Hepatocyte (in vitro differentiated cells): ENCODE data around the gene ACOXL. TPM values are rescaled to one million over a fixed set of nuclear protein-coding genes. Genes with fewer than 3 reads are reported as not detected.

Source experiments
- DNase-seq: peaks from one replicate; pipeline ENCODE4 v3.0.0-alpha.2; 2016; ENCODE audit warnings: low spot score
- H2AFZ ChIP-seq: fragments of 200-600 bp; sonication (generic); 2 replicates; pipeline ENCODE4 v1.6.0; 2016; ENCODE audit warnings: antibody characterized with exemption, mild to moderate bottlenecking
- H3K27ac ChIP-seq: fragments of 200-600 bp; sonication (generic); 2 replicates; pipeline ENCODE4 v1.5.1; 2016; ENCODE audit warnings: mild to moderate bottlenecking
- H3K27me3 ChIP-seq: fragments of 200-600 bp; sonication (generic); 2 replicates; pipeline ENCODE4 v1.6.1; 2016
- H3K36me3 ChIP-seq: fragments of 200-600 bp; sonication (generic); replicated peaks from 2 replicates; pipeline ENCODE4 v1.5.1; 2016; ENCODE audit warnings: low read depth; ENCODE audit not compliant: insufficient read depth
- H3K4me1 ChIP-seq: fragments of 200-600 bp; sonication (generic); 2 replicates; pipeline ENCODE4 v1.5.1; 2016; ENCODE audit warnings: mild to moderate bottlenecking, moderate library complexity; ENCODE audit not compliant: insufficient read depth
- H3K4me2 ChIP-seq: fragments of 200-600 bp; sonication (generic); 2 replicates; pipeline ENCODE4 v1.6.0; 2016
- H3K4me3 ChIP-seq: fragments of 200-600 bp; sonication (generic); 2 replicates; pipeline ENCODE4 v1.5.1; 2016; ENCODE audit warnings: mild to moderate bottlenecking
- H3K79me2 ChIP-seq: fragments of 200-600 bp; sonication (generic); 2 replicates; pipeline ENCODE4 v1.6.0; 2017; ENCODE audit warnings: mild to moderate bottlenecking
- H3K9me2 ChIP-seq: fragments of 200-600 bp; sonication (generic); replicated peaks from 2 replicates; pipeline ENCODE4 v1.6.0; 2017; ENCODE audit warnings: mild to moderate bottlenecking; ENCODE audit not compliant: insufficient read depth
- H3K9me3 ChIP-seq: fragments of 200-600 bp; sonication (generic); 2 replicates; pipeline ENCODE4 v1.5.1; 2016; ENCODE audit warnings: low read depth, mild to moderate bottlenecking
- H4K20me1 ChIP-seq: fragments of 200-600 bp; sonication (generic); 2 replicates; pipeline ENCODE4 v1.6.0; 2016; ENCODE audit warnings: mild to moderate bottlenecking; ENCODE audit not compliant: insufficient read depth, poor library complexity, severe bottlenecking
- CTCF ChIP-seq: fragments of 200-600 bp; sonication (generic); IDR thresholded peaks from 2 replicates; pipeline ENCODE4 v1.5.1; 2016; ENCODE audit warnings: antibody characterized with exemption, mild to moderate bottlenecking; ENCODE audit not compliant: poor library complexity
- EZH2 ChIP-seq: fragments of 200-600 bp; sonication (generic); IDR thresholded peaks from 2 replicates; pipeline ENCODE4 v1.6.1; 2016; ENCODE audit warnings: antibody characterized with exemption, mild to moderate bottlenecking, borderline replicate concordance
- EZH2phosphoT487 ChIP-seq: fragments of 200-600 bp; sonication (generic); IDR thresholded peaks from one replicate; pipeline ENCODE4 v1.6.1; 2018; ENCODE audit warnings: antibody characterized with exemption, mild to moderate bottlenecking, low read depth, moderate library complexity; ENCODE audit not compliant: unreplicated experiment, severe bottlenecking
- WGBS: methylation state at CpG from one replicate; pipeline ENCODE4 v1.1.6; 2016; ENCODE audit warnings: low lambda C conversion rate; ENCODE audit errors: missing lambda C conversion rate; 5-methylcytosine and 5-hydroxymethylcytosine counted together
- polyA plus RNA-seq: library from polyadenylated mRNA; unstranded; fragments of >200 nt; fragmentation: Nextera tagmentation; extraction: Ambion mirVana; gene quantifications from 2 replicates; pipeline ENCODE4 v1.2.1, GENCODE V29; 2016
- total RNA-seq: library from RNA; depleted of rRNA; stranded (reverse); fragments of >200 nt; gene quantifications from 2 replicates; pipeline ENCODE4 v1.2.3, GENCODE V29; 2014

ACOXL gene
- total and polyA plus RNA-seq, 2 experiments from 2014 or later: 0.23 to 1.1 TPM

- H3K4me2 ChIP-seq: no peak overlapping the region
- peaks cover 94% of the 10 kb centered on the region for H3K79me2 ChIP-seq
- no peaks in the 10 kb centered on the region for H3K27me3 ChIP-seq
- H3K4me3 ChIP-seq: no peak overlapping the region
- no peaks in the 10 kb centered on the region for H3K36me3 ChIP-seq
- H3K9me3 ChIP-seq: no peaks in the 10 kb centered on the region
- no peak for DNase-seq
- H3K27ac ChIP-seq: no peak overlapping the region
- H3K9me2 ChIP-seq: no peaks in the 10 kb centered on the region
- WGBS: 97% methylated on average over 2 of the region's 2 CpGs
- H4K20me1 ChIP-seq: peaks cover 87% of the 10 kb centered on the region
- H2AFZ ChIP-seq: no peak overlapping the region
- TF ChIP-seq EZH2phosphoT487 (no peak), CTCF (no peak), EZH2 (no peak)
- H3K4me1 ChIP-seq: no peaks in the 10 kb centered on the region
Observed at GRCh38 chr2:111134055-111134454, 401.7 kb downstream of the ACOXL start.

- DNase-seq: no peak
- H3K9me2 ChIP-seq: no peaks in the 10 kb centered on the region
- peaks cover 94% of the 10 kb centered on the region for H3K79me2 ChIP-seq
- no peaks in the 10 kb centered on the region for H3K4me1 ChIP-seq
- H4K20me1 ChIP-seq: peaks cover 89% of the 10 kb centered on the region
- no peak overlapping the region for H3K4me3 ChIP-seq
- 92% methylated on average over 3 of the region's 3 CpGs for WGBS
- H3K4me2 ChIP-seq: no peak overlapping the region
- H3K36me3 ChIP-seq: peaks cover 4% of the 10 kb centered on the region
- no peaks in the 10 kb centered on the region for H3K27me3 ChIP-seq
- no peaks in the 10 kb centered on the region for H3K9me3 ChIP-seq
- H3K27ac ChIP-seq: no peak overlapping the region
- H2AFZ ChIP-seq: no peak overlapping the region
- no peak for TF ChIP-seq CTCF
- TF ChIP-seq EZH2: no peak
- no peak for TF ChIP-seq EZH2phosphoT487
Observed at GRCh38 chr2:111135237-111135909, 403.0 kb downstream of the ACOXL start.

- Histone ChIP-seq H4K20me1 (peaks cover 93% of the 10 kb centered on the region), H3K4me3 (no peak overlapping the region), H3K9me3 (no peaks in the 10 kb centered on the region), H3K36me3 (peaks cover 4% of the 10 kb centered on the region), H3K4me2 (no peak overlapping the region), H3K27me3 (no peaks in the 10 kb centered on the region), H3K27ac (no peak overlapping the region), H3K4me1 (no peaks in the 10 kb centered on the region), H3K9me2 (no peaks in the 10 kb centered on the region), H2AFZ (no peak overlapping the region), H3K79me2 (peaks cover 94% of the 10 kb centered on the region)
- no peak for TF ChIP-seq EZH2
- no peak for TF ChIP-seq CTCF
- TF ChIP-seq EZH2phosphoT487: no peak
- DNase-seq: no peak
- 87% methylated on average over 9 of the region's 9 CpGs for WGBS
Observed at GRCh38 chr2:111135910-111136297, 403.5 kb downstream of the ACOXL start.

- no peaks in the 10 kb centered on the region for H3K9me2 ChIP-seq
- H3K9me3 ChIP-seq: no peaks in the 10 kb centered on the region
- peaks cover 93% of the 10 kb centered on the region for H3K79me2 ChIP-seq
- peaks cover 4% of the 10 kb centered on the region for H3K36me3 ChIP-seq
- peaks cover 90% of the 10 kb centered on the region for H4K20me1 ChIP-seq
- H2AFZ ChIP-seq: no peak overlapping the region
- H3K27me3 ChIP-seq: no peaks in the 10 kb centered on the region
- H3K4me1 ChIP-seq: no peaks in the 10 kb centered on the region
- TF ChIP-seq CTCF (no peak), EZH2 (no peak), EZH2phosphoT487 (no peak)
- H3K4me3 ChIP-seq: no peak overlapping the region
- H3K27ac ChIP-seq: no peak overlapping the region
- 96% methylated on average over 5 of the region's 5 CpGs for WGBS
- no peak overlapping the region for H3K4me2 ChIP-seq
- DNase-seq: no peak
Observed at GRCh38 chr2:111138839-111139238, 406.5 kb downstream of the ACOXL start.
